Neural progenitor cell (in vitro differentiated cells): ENCODE results near the gene PARN.
"Not testable (repeated sequence)": the region's sequence is repeated elsewhere in the genome, so short reads cannot be mapped to it uniquely, and the experiment has no call there.

ENCODE experiments used
- EZH2 ChIP-seq: fragments of 200-600 bp; sonication (generic); IDR thresholded peaks from 2 replicates; pipeline ENCODE4 v1.6.1; 2017; ENCODE audit warnings: antibody characterized with exemption, mild to moderate bottlenecking, moderate library complexity
- TF ChIP-seq, protein P1 (sequence below): fragments of 200-600 bp; sonication (generic); IDR thresholded peaks from 2 replicates; pipeline ENCODE4 v1.5.1; 2017; ENCODE audit warnings: antibody characterized with exemption, mild to moderate bottlenecking

DNA sequence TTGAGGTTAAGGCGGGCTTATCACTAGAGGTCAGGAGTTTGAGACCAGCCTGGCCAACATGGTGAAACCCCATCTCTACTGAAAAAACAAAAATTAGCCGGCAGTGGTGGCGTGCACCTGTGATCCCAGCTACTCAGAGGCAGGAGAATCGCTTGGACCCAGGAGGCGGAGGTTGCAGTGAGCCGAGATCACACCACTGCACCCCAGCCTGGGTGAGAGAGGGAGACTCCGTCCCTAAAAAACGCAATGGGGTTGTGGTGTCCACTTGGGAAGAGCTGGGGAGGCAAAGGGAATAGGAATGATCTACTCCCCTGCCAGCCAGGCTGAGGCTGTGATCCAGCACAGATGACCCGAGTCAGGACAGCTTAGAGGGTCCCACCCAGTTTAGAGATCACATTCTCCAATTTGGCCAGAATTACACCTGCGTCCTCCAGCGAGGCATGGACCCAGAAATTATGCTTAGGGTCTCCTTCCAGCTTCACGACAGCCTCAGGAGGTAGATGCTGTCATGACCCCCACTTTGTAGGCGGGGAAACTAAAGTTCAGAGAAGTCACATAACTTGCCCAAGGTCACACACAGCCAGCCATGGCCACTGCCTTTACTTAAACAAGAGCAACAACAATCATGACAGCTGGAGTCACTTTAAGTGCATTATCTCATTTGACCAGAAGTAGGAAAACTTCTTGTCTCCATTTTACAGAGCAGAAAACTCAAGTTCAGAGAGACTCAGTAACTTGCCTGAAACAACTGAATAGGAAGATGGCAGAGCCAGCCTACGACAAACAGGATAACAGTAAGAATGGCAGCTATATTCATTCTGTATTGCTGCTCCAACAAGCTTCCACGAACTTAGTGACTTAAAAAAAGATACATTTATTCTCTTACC, 227.7 kb downstream of the PARN start:
- TF ChIP-seq, protein P1, sequence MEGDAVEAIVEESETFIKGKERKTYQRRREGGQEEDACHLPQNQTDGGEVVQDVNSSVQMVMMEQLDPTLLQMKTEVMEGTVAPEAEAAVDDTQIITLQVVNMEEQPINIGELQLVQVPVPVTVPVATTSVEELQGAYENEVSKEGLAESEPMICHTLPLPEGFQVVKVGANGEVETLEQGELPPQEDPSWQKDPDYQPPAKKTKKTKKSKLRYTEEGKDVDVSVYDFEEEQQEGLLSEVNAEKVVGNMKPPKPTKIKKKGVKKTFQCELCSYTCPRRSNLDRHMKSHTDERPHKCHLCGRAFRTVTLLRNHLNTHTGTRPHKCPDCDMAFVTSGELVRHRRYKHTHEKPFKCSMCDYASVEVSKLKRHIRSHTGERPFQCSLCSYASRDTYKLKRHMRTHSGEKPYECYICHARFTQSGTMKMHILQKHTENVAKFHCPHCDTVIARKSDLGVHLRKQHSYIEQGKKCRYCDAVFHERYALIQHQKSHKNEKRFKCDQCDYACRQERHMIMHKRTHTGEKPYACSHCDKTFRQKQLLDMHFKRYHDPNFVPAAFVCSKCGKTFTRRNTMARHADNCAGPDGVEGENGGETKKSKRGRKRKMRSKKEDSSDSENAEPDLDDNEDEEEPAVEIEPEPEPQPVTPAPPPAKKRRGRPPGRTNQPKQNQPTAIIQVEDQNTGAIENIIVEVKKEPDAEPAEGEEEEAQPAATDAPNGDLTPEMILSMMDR, result not testable (repeated sequence)
- not testable (repeated sequence) for TF ChIP-seq EZH2
